GM20431 (cell line): ENCODE results near the gene RPS19.

Experiments used
- in situ Hi-C: fragments of 300-500 bp; cut with MseI, MboI; formaldehyde crosslinking; loops from one replicate; pipeline ENCODE4 v1.15.0; 2020; ENCODE audit warnings: low sequenced_read_pairs; ENCODE audit not compliant: unreplicated experiment

RPS19 gene

GRCh38 chr19:41876847-41877832, 17.1 kb downstream of the RPS19 start, which contains the start of gene CD79A:
Gene CD79A (plus strand): TSS chr19:41877279. CDS start chr19:41877305, 26 bp downstream.
- in situ Hi-C loops, result no loop called here

- in situ Hi-C loops, result no loop called here
Measured at GRCh38 chr19:41877916-41878905, 18.2 kb downstream of the RPS19 start.

DNA sequence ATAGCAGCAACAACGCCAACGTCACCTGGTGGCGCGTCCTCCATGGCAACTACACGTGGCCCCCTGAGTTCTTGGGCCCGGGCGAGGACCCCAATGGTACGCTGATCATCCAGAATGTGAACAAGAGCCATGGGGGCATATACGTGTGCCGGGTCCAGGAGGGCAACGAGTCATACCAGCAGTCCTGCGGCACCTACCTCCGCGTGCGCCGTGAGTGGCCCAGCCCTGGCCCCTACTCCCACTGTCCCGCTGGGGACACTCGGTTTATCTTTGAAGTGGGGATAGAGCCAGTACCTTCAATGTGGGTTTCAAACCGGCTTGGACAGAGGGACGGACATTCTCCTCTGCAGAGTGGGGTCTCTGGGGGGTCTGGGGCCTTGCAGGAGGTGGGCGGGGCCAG, 19.0 kb downstream of the RPS19 start:
- in situ Hi-C loops, result no loop called here

GRCh38 chr19:41879670-41880328, 19.7 kb downstream of the RPS19 start:
- in situ Hi-C loops, result no loop called here

DNA sequence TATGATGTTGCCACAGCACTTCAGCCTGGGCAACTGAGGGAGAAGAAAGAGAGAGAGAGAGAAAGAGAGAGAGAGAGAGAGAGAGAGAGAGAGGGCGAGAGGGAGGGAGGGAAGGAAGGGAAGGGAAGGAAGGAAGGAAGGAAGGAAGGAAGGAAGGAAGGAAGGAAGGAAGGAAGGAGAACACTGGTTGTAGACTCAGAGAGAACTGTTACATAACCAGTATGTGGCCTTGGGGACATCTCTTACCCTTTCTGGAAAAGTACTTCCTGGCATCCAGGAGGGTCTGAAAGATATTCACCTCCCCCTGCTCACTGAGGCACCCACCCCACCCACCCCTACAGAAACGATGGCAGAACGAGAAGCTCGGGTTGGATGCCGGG, 20.3 kb downstream of the RPS19 start:
- in situ Hi-C loops, result no loop called here

GRCh38 chr19:41882568-41883462, 22.8 kb downstream of the RPS19 start, which contains the start of gene ARHGEF1:
Gene ARHGEF1 (plus strand): TSS chr19:41883184. CDS start chr19:41888083, 4,899 bp downstream.
- in situ Hi-C loops, result no loop called here

DNA sequence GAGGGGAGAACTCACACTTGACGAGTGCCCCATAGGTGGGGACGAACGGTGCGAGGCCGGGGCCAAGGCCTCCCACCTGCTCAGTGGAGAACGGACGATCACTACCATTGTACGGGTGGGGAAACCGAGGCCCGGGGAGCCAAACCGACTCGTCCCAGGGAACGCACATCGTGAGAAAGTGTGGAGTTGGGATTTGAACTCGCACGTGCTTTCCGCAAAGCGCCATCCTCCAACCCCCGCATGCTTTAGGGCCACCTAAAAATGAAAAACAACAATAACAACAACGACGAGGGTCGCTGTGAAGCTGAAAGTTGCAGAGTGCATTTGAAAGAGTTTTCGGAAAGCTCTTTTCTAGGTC, 23.4 kb downstream of the RPS19 start:
- in situ Hi-C loops, result no loop called here

DNA sequence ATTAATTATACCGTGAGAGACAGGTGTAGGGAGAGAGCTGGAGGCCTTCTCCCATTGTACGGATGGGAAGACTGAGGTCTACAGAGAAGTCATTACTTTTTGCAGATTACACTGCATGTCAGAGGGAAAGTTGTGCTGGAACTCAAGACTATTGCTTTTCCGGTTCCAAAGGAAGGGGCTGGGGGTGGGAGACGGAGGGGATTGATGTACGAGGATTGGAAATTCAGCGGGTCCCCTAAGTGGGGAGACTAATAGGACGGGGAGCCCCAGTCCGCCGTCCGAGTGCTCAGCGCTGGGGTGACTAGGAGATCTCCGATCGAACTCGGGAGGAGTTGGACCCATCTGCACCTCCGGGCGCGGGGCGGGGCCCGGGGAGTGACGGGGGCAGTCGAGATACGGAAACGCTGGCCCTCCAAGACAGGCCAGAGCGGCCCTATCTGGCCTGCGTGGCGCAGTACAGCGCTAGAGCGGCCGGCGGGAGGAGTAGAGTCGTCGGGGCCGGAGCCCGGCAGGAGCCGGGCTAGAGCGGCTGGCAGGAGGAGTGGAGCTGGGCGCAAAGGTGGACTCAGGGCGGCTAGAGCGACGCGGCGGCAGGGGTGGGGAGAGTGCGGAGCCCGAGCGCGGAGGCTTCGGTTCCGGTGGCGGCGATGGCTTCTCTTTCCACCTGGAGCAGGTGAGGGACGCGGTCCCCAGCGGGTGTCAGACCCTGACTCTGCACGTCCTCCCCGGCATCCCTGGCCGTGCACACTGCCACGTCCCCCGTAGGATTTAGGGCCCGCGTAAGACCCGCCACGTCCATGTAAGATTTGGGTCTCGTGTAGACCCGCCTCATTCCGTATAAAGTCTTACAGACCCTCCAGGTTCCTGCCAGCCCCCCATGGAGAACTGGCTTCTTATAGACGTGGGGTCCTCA, 24.0 kb downstream of the RPS19 start:
- in situ Hi-C loops, result no loop called here

DNA sequence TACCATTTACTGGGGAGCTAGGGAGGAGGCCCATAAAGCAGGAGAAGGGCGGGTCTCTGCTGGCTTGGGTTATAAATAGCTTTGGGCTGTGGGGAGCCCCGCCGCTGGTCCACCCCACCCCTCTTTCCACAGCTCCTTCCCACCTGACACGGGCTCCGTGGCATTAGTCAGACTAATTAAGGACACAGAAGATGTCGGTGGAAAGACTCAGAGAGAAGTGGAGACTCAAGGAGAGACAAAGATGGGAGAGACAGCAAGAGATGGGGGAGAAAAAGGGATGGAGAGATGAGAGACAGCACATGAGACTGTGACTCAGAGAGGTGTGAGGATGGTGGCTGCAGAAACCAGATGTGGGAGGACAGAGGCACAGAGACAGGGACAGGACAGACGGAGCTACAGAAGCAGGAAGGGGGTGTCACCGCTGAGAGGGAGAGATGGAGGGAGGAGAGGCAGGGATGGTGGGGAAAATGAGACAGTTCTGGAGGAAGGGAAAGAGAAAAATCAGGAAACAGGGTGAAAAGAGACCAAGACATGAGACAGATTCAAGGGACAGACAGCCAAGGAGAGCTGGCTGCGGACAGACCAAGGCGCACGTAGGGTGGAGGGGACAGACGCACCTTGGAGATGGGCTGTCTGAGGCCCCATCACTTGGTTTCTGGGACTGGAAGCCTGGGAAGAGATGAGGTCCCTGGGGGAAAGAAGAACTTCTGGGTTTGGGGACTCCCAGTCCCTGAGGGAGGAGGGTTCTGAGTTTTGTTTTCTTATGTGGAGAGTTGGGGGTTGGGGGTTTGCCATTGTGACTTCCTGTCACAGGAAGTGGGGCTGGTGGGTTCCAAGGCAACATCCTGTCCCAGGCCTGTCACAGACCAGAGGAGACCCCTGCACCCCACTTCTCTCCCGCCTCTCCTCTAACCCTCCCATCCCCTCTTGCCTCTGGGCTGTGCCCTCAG, 27.0 kb downstream of the RPS19 start:
- in situ Hi-C loops, result no loop called here

GRCh38 chr19:41887711-41888382, 27.8 kb downstream of the RPS19 start:
- in situ Hi-C loops, result no loop called here

DNA sequence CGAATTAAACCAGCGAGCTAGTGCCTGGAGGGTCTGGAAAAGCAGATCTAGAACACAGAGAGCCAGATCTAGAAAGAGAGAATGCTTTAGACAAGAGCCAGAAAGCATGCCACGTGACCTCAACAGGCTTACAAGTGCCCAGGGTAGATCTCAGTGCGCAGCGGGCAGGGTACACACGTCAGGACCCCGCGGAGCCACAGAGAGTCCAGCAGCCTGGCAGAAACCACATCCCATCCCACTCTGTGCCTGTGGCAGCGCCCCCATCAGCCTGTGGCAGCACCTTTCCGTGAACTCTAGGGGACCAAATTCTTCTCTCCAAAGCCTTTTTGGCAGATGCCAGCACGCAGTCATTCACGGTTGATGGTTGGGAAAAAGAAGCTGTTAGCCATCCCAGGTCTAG, 28.9 kb downstream of the RPS19 start:
- in situ Hi-C loops, result no loop called here

- in situ Hi-C loops, result no loop called here
Measured at GRCh38 chr19:41889896-41890295, 29.8 kb downstream of the RPS19 start.

DNA sequence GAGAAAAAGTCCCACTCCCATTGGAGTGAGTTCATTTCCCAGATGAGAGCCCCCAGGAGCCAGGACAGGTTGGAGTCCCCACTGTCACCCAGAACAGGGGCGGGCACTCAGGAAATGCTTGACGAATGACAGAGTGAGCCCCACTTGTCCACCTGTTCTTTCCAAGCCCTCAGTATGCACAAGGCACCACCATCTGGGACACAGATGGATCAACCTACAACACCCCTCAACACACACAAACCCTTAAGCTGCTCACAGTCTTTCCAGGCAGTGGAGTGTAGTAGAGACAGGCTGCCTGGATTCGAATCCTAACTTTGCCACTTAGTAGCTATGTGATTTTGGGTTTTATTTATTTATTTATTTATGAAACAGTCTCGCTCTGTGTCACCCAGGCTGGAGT, 30.9 kb downstream of the RPS19 start:
- in situ Hi-C loops, result no loop called here

- in situ Hi-C loops, result no loop called here
Measured at GRCh38 chr19:41892173-41892902, 32.3 kb downstream of the RPS19 start.

GRCh38 chr19:41893899-41894298, 33.8 kb downstream of the RPS19 start:
- in situ Hi-C loops, result no loop called here

GRCh38 chr19:41894350-41894749, 34.3 kb downstream of the RPS19 start:
- in situ Hi-C loops, result no loop called here
